Neural progenitor cell (in vitro differentiated cells): ENCODE results near the gene DRD1.

Experiments used
- EZH2 ChIP-seq: fragments of 200-600 bp; sonication (generic); IDR thresholded peaks from 2 replicates; pipeline ENCODE4 v1.6.1; 2017; ENCODE audit warnings: antibody characterized with exemption, mild to moderate bottlenecking, moderate library complexity
- EZH2phosphoT487 ChIP-seq: fragments of 200-600 bp; sonication (generic); IDR thresholded peaks from 2 replicates; pipeline ENCODE4 v1.6.1; 2017; ENCODE audit warnings: antibody characterized with exemption
- TF ChIP-seq, protein P1 (sequence below): fragments of 200-600 bp; sonication (generic); IDR thresholded peaks from 2 replicates; pipeline ENCODE4 v1.5.1; 2017; ENCODE audit warnings: antibody characterized with exemption, mild to moderate bottlenecking

DNA sequence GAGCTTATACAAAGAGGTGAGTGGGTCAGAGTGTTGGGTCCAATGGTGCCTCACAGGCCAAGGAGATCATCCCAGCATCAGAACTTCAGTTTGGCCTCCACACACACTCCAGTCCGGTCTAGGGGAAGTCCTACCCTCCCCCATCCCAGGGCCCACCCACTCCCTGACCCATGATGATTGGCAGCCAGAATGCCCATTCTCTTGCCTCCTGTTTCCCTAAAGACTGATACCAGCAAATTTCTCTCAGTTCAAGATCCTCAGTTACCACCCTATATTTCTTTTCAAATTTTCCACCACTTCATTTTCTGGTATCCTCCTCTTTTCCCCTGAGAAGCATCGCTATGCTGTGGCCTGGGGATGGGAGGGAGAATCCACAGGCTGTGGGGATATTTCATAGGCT lies 21.9 kb downstream of the DRD1 start:
- TF ChIP-seq, protein P1, sequence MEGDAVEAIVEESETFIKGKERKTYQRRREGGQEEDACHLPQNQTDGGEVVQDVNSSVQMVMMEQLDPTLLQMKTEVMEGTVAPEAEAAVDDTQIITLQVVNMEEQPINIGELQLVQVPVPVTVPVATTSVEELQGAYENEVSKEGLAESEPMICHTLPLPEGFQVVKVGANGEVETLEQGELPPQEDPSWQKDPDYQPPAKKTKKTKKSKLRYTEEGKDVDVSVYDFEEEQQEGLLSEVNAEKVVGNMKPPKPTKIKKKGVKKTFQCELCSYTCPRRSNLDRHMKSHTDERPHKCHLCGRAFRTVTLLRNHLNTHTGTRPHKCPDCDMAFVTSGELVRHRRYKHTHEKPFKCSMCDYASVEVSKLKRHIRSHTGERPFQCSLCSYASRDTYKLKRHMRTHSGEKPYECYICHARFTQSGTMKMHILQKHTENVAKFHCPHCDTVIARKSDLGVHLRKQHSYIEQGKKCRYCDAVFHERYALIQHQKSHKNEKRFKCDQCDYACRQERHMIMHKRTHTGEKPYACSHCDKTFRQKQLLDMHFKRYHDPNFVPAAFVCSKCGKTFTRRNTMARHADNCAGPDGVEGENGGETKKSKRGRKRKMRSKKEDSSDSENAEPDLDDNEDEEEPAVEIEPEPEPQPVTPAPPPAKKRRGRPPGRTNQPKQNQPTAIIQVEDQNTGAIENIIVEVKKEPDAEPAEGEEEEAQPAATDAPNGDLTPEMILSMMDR, result no peak
- TF ChIP-seq EZH2 (no peak), EZH2phosphoT487 (no peak)
